Muscle layer of duodenum (tissue), 2 donors: Measurements from ENCODE around the gene KIF13A.
"Not testable (repeated sequence)": the region's sequence is repeated elsewhere in the genome, so short reads cannot be mapped to it uniquely, and the experiment has no call there.

ENCODE experiments used
- H3K27ac ChIP-seq: one replicate; pipeline ENCODE4 v1.7.0; 2013; ENCODE audit warnings: mild to moderate bottlenecking, low read length
- H3K27me3 ChIP-seq: one replicate; pipeline ENCODE4 v1.7.0; 2013; ENCODE audit warnings: low read depth, mild to moderate bottlenecking, control low read depth, low read length
- H3K36me3 ChIP-seq, 2 donors: one replicate each; pipeline ENCODE4 v1.7.0; 2013; ENCODE audit warnings: low read length in 2 of 2, control low read depth in 1 of 2, mild to moderate bottlenecking in 1 of 2; ENCODE audit not compliant: insufficient read depth in 2 of 2, control insufficient read depth in 1 of 2
- H3K4me1 ChIP-seq, 2 donors: one replicate each; pipeline ENCODE4 v1.7.0; 2013; ENCODE audit warnings: low read length in 2 of 2, mild to moderate bottlenecking in 2 of 2, control low read depth in 1 of 2, moderate library complexity in 1 of 2; ENCODE audit not compliant: insufficient read depth in 2 of 2, control insufficient read depth in 1 of 2
- H3K4me3 ChIP-seq, 2 donors: one replicate each; pipeline ENCODE4 v1.7.0; 2013; ENCODE audit warnings: low read length in 2 of 2, low read depth in 1 of 2, mild to moderate bottlenecking in 1 of 2
- H3K9me3 ChIP-seq, 2 donors: one replicate each; pipeline ENCODE4 v1.7.0; 2013; ENCODE audit warnings: low read length in 2 of 2, control low read depth in 1 of 2, mild to moderate bottlenecking in 1 of 2; ENCODE audit not compliant: control insufficient read depth in 1 of 2
- donor health status: healthy.

KIF13A gene

GRCh38 chr6:17928514-17929430 is 58.7 kb downstream of the KIF13A start:
- Histone ChIP-seq H3K36me3 (no peaks in the 10 kb centered on the region), H3K4me1 (peaks cover 7 to 46% of the 10 kb centered on the region in 2 donors), H3K27ac (peak overlapping the region; percentile 60), H3K9me3 (no peaks in the 10 kb centered on the region), H3K27me3 (no peaks in the 10 kb centered on the region), H3K4me3 (no peak overlapping the region)

GRCh38 chr6:17927705-17928104 is 59.7 kb downstream of the KIF13A start:
- no peaks in the 10 kb centered on the region for H3K9me3 ChIP-seq
- H3K4me3 ChIP-seq: no peak overlapping the region
- no peaks in the 10 kb centered on the region for H3K27me3 ChIP-seq
- H3K4me1 ChIP-seq: peaks cover 1 to 43% of the 10 kb centered on the region in 2 donors
- no peak overlapping the region for H3K27ac ChIP-seq
- H3K36me3 ChIP-seq: no peaks in the 10 kb centered on the region

GRCh38 chr6:17923401-17923863 is 64.0 kb downstream of the KIF13A start:
- Histone ChIP-seq H3K4me3 (no peak overlapping the region), H3K9me3 (no peaks in the 10 kb centered on the region), H3K27me3 (no peaks in the 10 kb centered on the region), H3K27ac (peak overlapping the region; percentile 17), H3K36me3 (no peaks in the 10 kb centered on the region), H3K4me1 (peaks cover 0 to 39% of the 10 kb centered on the region in 2 donors)

GRCh38 chr6:17921454-17921853 is 66.0 kb downstream of the KIF13A start:
- Histone ChIP-seq H3K27me3 (no peaks in the 10 kb centered on the region), H3K36me3 (no peaks in the 10 kb centered on the region), H3K27ac (no peak overlapping the region), H3K4me3 (no peak overlapping the region), H3K9me3 (no peaks in the 10 kb centered on the region), H3K4me1 (peaks cover 0 to 32% of the 10 kb centered on the region in 2 donors)

GRCh38 chr6:17919496-17919895 is 67.9 kb downstream of the KIF13A start:
- Histone ChIP-seq H3K4me1 (peaks cover 0 to 30% of the 10 kb centered on the region in 2 donors), H3K36me3 (no peaks in the 10 kb centered on the region), H3K27me3 (no peaks in the 10 kb centered on the region), H3K27ac (no peak overlapping the region), H3K9me3 (no peaks in the 10 kb centered on the region), H3K4me3 (no peak overlapping the region)

GRCh38 chr6:17917837-17918763 is 69.3 kb downstream of the KIF13A start:
- no peak overlapping the region for H3K27ac ChIP-seq
- peaks cover 0 to 32% of the 10 kb centered on the region in 2 donors for H3K4me1 ChIP-seq
- H3K9me3 ChIP-seq: no peaks in the 10 kb centered on the region

GRCh38 chr6:17914651-17915050 is 72.8 kb downstream of the KIF13A start:
- Histone ChIP-seq H3K36me3 (no peaks in the 10 kb centered on the region), H3K4me3 (no peak overlapping the region), H3K9me3 (no peaks in the 10 kb centered on the region), H3K4me1 (peaks cover 3 to 23% of the 10 kb centered on the region in 2 donors), H3K27ac (no peak overlapping the region), H3K27me3 (no peaks in the 10 kb centered on the region)

More at GRCh38 chr6:17917837-17918763, 69.3 kb downstream of the KIF13A start:
- Histone ChIP-seq H3K27me3 (no peaks in the 10 kb centered on the region), H3K4me3 (no peak overlapping the region), H3K36me3 (no peaks in the 10 kb centered on the region)

- no peak overlapping the region for H3K27ac ChIP-seq
- H3K4me1 ChIP-seq: peaks cover 5 to 14% of the 10 kb centered on the region in 2 donors
- no peaks in the 10 kb centered on the region for H3K27me3 ChIP-seq
- peaks cover 0 to 5% of the 10 kb centered on the region in 2 donors for H3K36me3 ChIP-seq
- no peak overlapping the region for H3K4me3 ChIP-seq
- H3K9me3 ChIP-seq: no peaks in the 10 kb centered on the region
These were observed 74.9 kb downstream of the KIF13A start for GRCh38 chr6:17912521-17912920.

GRCh38 chr6:17911656-17912055 is 75.8 kb downstream of the KIF13A start:
- not testable (repeated sequence) for H3K27ac ChIP-seq, H3K4me3 ChIP-seq, H3K27me3 ChIP-seq, H3K9me3 ChIP-seq, H3K36me3 ChIP-seq
- peaks cover 10 to 18% of the 10 kb centered on the region in 2 donors for H3K4me1 ChIP-seq

- H3K27ac ChIP-seq: no peak overlapping the region
- H3K27me3 ChIP-seq: no peaks in the 10 kb centered on the region
- no peak overlapping the region for H3K4me3 ChIP-seq
- H3K4me1 ChIP-seq: peaks cover 10 to 13% of the 10 kb centered on the region in 2 donors
- peaks cover 0 to 5% of the 10 kb centered on the region in 2 donors for H3K36me3 ChIP-seq
- H3K9me3 ChIP-seq: no peaks in the 10 kb centered on the region
These were observed 77.2 kb downstream of the KIF13A start for GRCh38 chr6:17910189-17910588.

- Histone ChIP-seq H3K4me3 (no peak overlapping the region), H3K4me1 (peaks cover 10 to 20% of the 10 kb centered on the region in 2 donors), H3K27ac (no peak overlapping the region)
These were observed 78.6 kb downstream of the KIF13A start for GRCh38 chr6:17908831-17909230.

More at GRCh38 chr6:17908831-17909230, 78.6 kb downstream of the KIF13A start:
- Histone ChIP-seq H3K36me3 (peaks cover 0 to 5% of the 10 kb centered on the region in 2 donors), H3K9me3 (no peaks in the 10 kb centered on the region), H3K27me3 (no peaks in the 10 kb centered on the region)
